Measurements from ENCODE around the gene TMEM258. TPM values are rescaled to one million over a fixed set of nuclear protein-coding genes. Genes with fewer than 3 reads are reported as not detected.

TMEM258 gene
- total RNA-seq, 1 donor from 2014 or later, result 125 TPM

DNA sequence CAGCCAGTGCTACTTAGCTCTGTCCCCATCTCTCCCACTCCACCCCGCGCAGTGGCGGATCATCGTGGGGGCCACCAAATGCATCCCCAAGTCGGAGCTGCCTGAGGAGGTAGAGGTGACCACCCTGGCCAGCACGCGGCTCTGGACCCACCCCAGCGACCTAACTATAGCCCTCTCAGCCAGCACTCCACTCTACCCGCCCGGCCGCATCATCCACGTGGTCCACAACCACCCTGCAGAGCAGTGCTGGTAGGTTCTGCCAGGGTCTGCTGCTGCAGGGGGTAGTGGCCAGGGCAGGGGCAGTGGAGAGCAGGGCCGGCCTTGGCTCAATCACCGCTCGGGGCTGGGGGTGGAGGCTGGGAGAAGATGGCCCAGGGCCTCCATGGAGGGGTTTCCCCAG is 53.0 kb downstream of the TMEM258 start:
- Mint-ChIP-seq H3K4me3 (ENCODE audit: unreplicated experiment) (no peak overlapping the region), H3K27ac (ENCODE audit: unreplicated experiment) (no peak overlapping the region), H3K36me3 (ENCODE audit: low read depth, unreplicated experiment) (no peaks in the 10 kb centered on the region), H3K9me3 (ENCODE audit: unreplicated experiment) (no peaks in the 10 kb centered on the region), H3K27me3 (ENCODE audit: unreplicated experiment) (peaks cover 19% of the 10 kb centered on the region), H3K4me1 (ENCODE audit: unreplicated experiment) (no peaks in the 10 kb centered on the region)
- TF ChIP-seq CTCF (IDR thresholded peaks at IDR 0.05; ENCODE audit: unreplicated experiment), result no peak
- DNase-seq (ENCODE audit: low spot score), result no peak

Other genes starting within 250 kb of the TMEM258 start
- 9.7 TPM for gene SYT7, start 211.5 kb downstream of the TMEM258 start, total RNA-seq (ENCODE audit: unreplicated experiment)
- 3.2 TPM for gene DAGLA, start 112.2 kb downstream of the TMEM258 start, total RNA-seq (ENCODE audit: unreplicated experiment)
- gene MYRF, start 40.0 kb downstream of the TMEM258 start, total RNA-seq (ENCODE audit: unreplicated experiment), result 1.5 TPM
- gene FEN1, start 312 bp upstream of the TMEM258 start, total RNA-seq (ENCODE audit: unreplicated experiment), result 22.0 TPM
- 102 TPM for gene FADS1, start 24.4 kb upstream of the TMEM258 start, total RNA-seq (ENCODE audit: unreplicated experiment)
- gene FADS2, start 35.7 kb upstream of the TMEM258 start, total RNA-seq (ENCODE audit: unreplicated experiment), result 682 TPM
- 42.0 TPM for gene FADS3, start 98.9 kb upstream of the TMEM258 start, total RNA-seq (ENCODE audit: unreplicated experiment)
- 8.9 TPM for gene RAB3IL1, start 125.0 kb upstream of the TMEM258 start, total RNA-seq (ENCODE audit: unreplicated experiment)
- 0.08 TPM for gene BEST1, start 157.8 kb upstream of the TMEM258 start, total RNA-seq (ENCODE audit: unreplicated experiment)
- gene FTH1, start 175.0 kb upstream of the TMEM258 start, total RNA-seq (ENCODE audit: unreplicated experiment), result 837 TPM

Data from endothelial cell (in vitro differentiated cells).